ENCODE results near the gene CERK.
"Not testable (repeated sequence)": the region's sequence is repeated elsewhere in the genome, so short reads cannot be mapped to it uniquely, and the experiment has no call there.

DNA sequence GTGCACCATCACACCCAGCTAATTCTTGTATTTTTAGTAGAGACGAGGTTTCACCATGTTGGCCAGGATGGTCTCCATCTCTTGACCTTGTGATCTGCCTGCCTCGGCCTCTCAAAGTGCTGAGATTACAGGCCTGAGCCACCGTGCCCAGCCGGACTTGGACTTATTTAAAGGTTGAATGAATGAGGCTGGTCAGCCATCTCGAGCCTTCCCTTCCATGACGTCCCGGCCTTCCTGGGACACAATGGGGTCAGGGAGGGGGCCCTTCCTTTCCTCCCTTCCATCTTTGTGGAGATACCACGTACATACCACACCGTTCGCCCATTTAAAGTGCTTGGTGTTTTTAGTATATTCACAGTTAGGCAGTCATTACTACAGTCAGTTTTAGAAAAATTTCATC, 44.1 kb upstream of the CERK start:
- TF ChIP-seq, protein P1, sequence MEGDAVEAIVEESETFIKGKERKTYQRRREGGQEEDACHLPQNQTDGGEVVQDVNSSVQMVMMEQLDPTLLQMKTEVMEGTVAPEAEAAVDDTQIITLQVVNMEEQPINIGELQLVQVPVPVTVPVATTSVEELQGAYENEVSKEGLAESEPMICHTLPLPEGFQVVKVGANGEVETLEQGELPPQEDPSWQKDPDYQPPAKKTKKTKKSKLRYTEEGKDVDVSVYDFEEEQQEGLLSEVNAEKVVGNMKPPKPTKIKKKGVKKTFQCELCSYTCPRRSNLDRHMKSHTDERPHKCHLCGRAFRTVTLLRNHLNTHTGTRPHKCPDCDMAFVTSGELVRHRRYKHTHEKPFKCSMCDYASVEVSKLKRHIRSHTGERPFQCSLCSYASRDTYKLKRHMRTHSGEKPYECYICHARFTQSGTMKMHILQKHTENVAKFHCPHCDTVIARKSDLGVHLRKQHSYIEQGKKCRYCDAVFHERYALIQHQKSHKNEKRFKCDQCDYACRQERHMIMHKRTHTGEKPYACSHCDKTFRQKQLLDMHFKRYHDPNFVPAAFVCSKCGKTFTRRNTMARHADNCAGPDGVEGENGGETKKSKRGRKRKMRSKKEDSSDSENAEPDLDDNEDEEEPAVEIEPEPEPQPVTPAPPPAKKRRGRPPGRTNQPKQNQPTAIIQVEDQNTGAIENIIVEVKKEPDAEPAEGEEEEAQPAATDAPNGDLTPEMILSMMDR (IDR thresholded peaks at IDR 0.05): not testable (repeated sequence)
- TF ChIP-seq POLR2A (IDR thresholded peaks at IDR 0.05): not testable (repeated sequence)
